IMR-90 (cell line): ENCODE data around the gene BPGM. TPM values are rescaled to one million over a fixed set of nuclear protein-coding genes. Genes with fewer than 3 reads are reported as not detected.

ENCODE experiments used
- ATAC-seq: fragments of 200-7000 bp; cut with Tn5 transposase; 2 replicates; pipeline ENCODE4 v1.9.1; 2020; ENCODE audit warnings: low read depth, mild to moderate bottlenecking, moderate library complexity
- BruUV-seq: library from RNA; stranded (reverse); fragments of 400-500 nt; replicated peaks from 2 replicates; lab custom pipeline; 2021; lab: Mats Ljungman, UMichigan
- CTCF ChIA-PET: fragments of 300-600 bp; formaldehyde crosslinking; extraction: SDS; loops from one replicate; lab custom pipeline; 2021; ENCODE audit warnings: antibody characterized with exemption; lab: Yijun Ruan, JAX
- POLR2A ChIA-PET: fragments of 300-600 bp; sonication (Branson Sonifier 250); formaldehyde crosslinking; loops from one replicate; lab custom pipeline; 2022; ENCODE audit warnings: antibody characterized with exemption; ENCODE audit not compliant: unreplicated experiment; lab: Charles Lee
- DNase-seq: peaks from one replicate; pipeline ENCODE4 v3.0.0; 2013
- H2AFZ ChIP-seq: replicated peaks from 2 replicates; pipeline ENCODE3; 2013; ENCODE audit warnings: low read length, mild to moderate bottlenecking; ENCODE audit not compliant: poor library complexity
- H2AK5ac ChIP-seq: 2 replicates; pipeline ENCODE4 v1.6.1; 2013; ENCODE audit warnings: low read depth, low read length, inconsistent platforms
- H2AK9ac ChIP-seq: replicated peaks from 2 replicates; pipeline ENCODE3; 2013; ENCODE audit warnings: mild to moderate bottlenecking, low read depth, low read length, moderate library complexity; ENCODE audit not compliant: poor library complexity
- H2BK120ac ChIP-seq: 2 replicates; pipeline ENCODE4 v1.6.1; 2013; ENCODE audit warnings: low read depth, low read length, inconsistent platforms
- H2BK15ac ChIP-seq: 3 replicates; pipeline ENCODE4 v1.6.1; 2013; ENCODE audit warnings: low read depth, low read length, inconsistent platforms
- H2BK20ac ChIP-seq: 2 replicates; pipeline ENCODE4 v1.6.1; 2013; ENCODE audit warnings: low read depth, mild to moderate bottlenecking, inconsistent platforms, low read length, moderate library complexity
- H2BK5ac ChIP-seq: 2 replicates; pipeline ENCODE4 v1.6.1; 2013; ENCODE audit warnings: mild to moderate bottlenecking, low read depth, low read length, inconsistent platforms; ENCODE audit not compliant: poor library complexity, severe bottlenecking
- H3K14ac ChIP-seq: replicated peaks from 2 replicates; pipeline ENCODE4 v1.6.1; 2013; ENCODE audit warnings: low read depth, low read length, inconsistent platforms
- H3K18ac ChIP-seq: 2 replicates; pipeline ENCODE4 v1.6.1; 2013; ENCODE audit warnings: low read depth, low read length, control low read depth
- H3K23ac ChIP-seq: 2 replicates; pipeline ENCODE4 v1.6.1; 2013; ENCODE audit warnings: low read depth, low read length, inconsistent platforms
- H3K27ac ChIP-seq: 2 replicates; pipeline ENCODE4 v1.5.1; 2013; ENCODE audit warnings: mild to moderate bottlenecking, control low read depth, low read length; ENCODE audit not compliant: insufficient read depth
- H3K27me3 ChIP-seq: 2 replicates; pipeline ENCODE4 v1.6.1; 2013; ENCODE audit warnings: low read length; ENCODE audit not compliant: control insufficient read depth, insufficient read depth
- H3K36me3 ChIP-seq: 2 replicates; pipeline ENCODE4 v1.6.1; 2013; ENCODE audit warnings: low read length, mixed read lengths; ENCODE audit not compliant: control insufficient read depth, insufficient read depth
- H3K4ac ChIP-seq: 2 replicates; pipeline ENCODE4 v1.6.1; 2013; ENCODE audit warnings: low read depth, low read length, inconsistent platforms
- H3K4me1 ChIP-seq: 2 replicates; pipeline ENCODE4 v1.6.1; 2013; ENCODE audit warnings: low read length, mixed read lengths; ENCODE audit not compliant: control insufficient read depth, insufficient read depth
- H3K4me2 ChIP-seq: 2 replicates; pipeline ENCODE4 v1.6.1; 2013; ENCODE audit warnings: low read depth, mild to moderate bottlenecking, control low read depth, low read length, moderate library complexity
- H3K4me3 ChIP-seq: 2 replicates; pipeline ENCODE4 v1.5.1; 2013; ENCODE audit warnings: low read depth, mild to moderate bottlenecking, control low read depth, low read length, moderate library complexity; ENCODE audit not compliant: insufficient read depth
- H3K56ac ChIP-seq: 2 replicates; pipeline ENCODE4 v1.6.1; 2013; ENCODE audit warnings: low read length, inconsistent platforms; ENCODE audit not compliant: insufficient read depth; ENCODE audit errors: extremely low read depth
- H3K79me1 ChIP-seq, 2 experiments: 2 replicates each; pipeline ENCODE4 v1.6.1; 2013; ENCODE audit warnings: low read length in 2 of 2, inconsistent platforms in 1 of 2, low read depth in 1 of 2
- H3K9ac ChIP-seq: 2 replicates; pipeline ENCODE4 v1.6.1; 2013; ENCODE audit warnings: low read depth, low read length, control low read depth
- H3K9me1 ChIP-seq: 2 replicates; pipeline ENCODE4 v1.6.1; 2013; ENCODE audit warnings: low read length, inconsistent platforms; ENCODE audit not compliant: insufficient read depth
- H3K9me3 ChIP-seq: 2 replicates; pipeline ENCODE4 v1.6.1; 2013; ENCODE audit warnings: low read length; ENCODE audit not compliant: control insufficient read depth, insufficient read depth
- H4K20me1 ChIP-seq: 2 replicates; pipeline ENCODE4 v1.6.1; 2013; ENCODE audit warnings: low read length, inconsistent platforms; ENCODE audit not compliant: insufficient read depth
- H4K5ac ChIP-seq: 2 replicates; pipeline ENCODE4 v1.6.1; 2013; ENCODE audit warnings: mild to moderate bottlenecking, low read depth, low read length, control low read depth
- H4K8ac ChIP-seq, 2 experiments: 2 replicates each; pipeline ENCODE4 v1.6.1; 2013; ENCODE audit warnings: low read depth in 2 of 2, low read length in 2 of 2, control low read depth in 1 of 2, inconsistent platforms in 1 of 2
- H4K91ac ChIP-seq: 2 replicates; pipeline ENCODE4 v1.6.1; 2013; ENCODE audit warnings: low read depth, low read length, inconsistent platforms; ENCODE audit not compliant: insufficient read depth
- MXI1 ChIP-seq: IDR thresholded peaks from 2 replicates; pipeline ENCODE4 v1.6.1; 2012; ENCODE audit warnings: low read depth, mild to moderate bottlenecking, low read length, moderate library complexity, borderline replicate concordance
- WGBS, 2 experiments: methylation state at CpG; one replicate each; pipeline versions ENCODE4 v1.1.5 to v1.1.7; 2013; ENCODE audit warnings: missing lambda C conversion rate in 2 of 2; ENCODE audit not compliant: insufficient read length in 1 of 2; ENCODE audit errors: extremely low coverage in 2 of 2; 5-methylcytosine and 5-hydroxymethylcytosine counted together
- dilution Hi-C: fragments of 300-500 bp; cut with HindIII; formaldehyde crosslinking; loops from one replicate; pipeline ENCODE4 v1.14.3; 2018; ENCODE audit warnings: low sequenced_read_pairs; ENCODE audit not compliant: unreplicated experiment
- in situ Hi-C: fragments of 300-500 bp; cut with MboI; formaldehyde crosslinking; loops from 3 replicates; pipeline ENCODE4 v1.14.3; 2019; ENCODE audit warnings: low sequenced_read_pairs, inconsistent platforms, mixed read lengths
- intact Hi-C: fragments of 100-400 bp; cut with micrococcal nuclease; formaldehyde crosslinking; loops from 2 replicates; pipeline ENCODE4 v1.10.0; 2022
- polyA plus RNA-seq, 3 experiments: library from polyadenylated mRNA; depleted of rRNA; stranded (reverse); fragments of >200 nt; gene quantifications; 2 replicates each; pipeline ENCODE4 v1.2.3, GENCODE V29; 2012; ENCODE audit warnings: low replicate concordance in 1 of 3
- total RNA-seq: library from RNA; depleted of rRNA; stranded (reverse); fragments of >200 nt; gene quantifications from 2 replicates; pipeline ENCODE4 v1.2.3, GENCODE V29; 2012
- TF ChIP-seq, protein P1 (sequence below): fragments of 150-350 bp; IDR thresholded peaks from 2 replicates; pipeline ENCODE4 v1.6.1; 2017; ENCODE audit warnings: mild to moderate bottlenecking, antibody characterized with exemption, low read length, low read depth

The BPGM gene
- total and polyA plus RNA-seq, 2 of the 4 experiments (the other 2 are of a cell fraction): 18.8 to 20.0 TPM

- Histone ChIP-seq H3K27ac (peak overlapping the region; percentile 51), H2BK15ac (no peak overlapping the region), H2AK5ac (no peak overlapping the region), H3K56ac (peak overlapping the region; percentile 87; the same call in 1 of the 2 replicates), H3K9me1 (peaks cover 11% of the 10 kb centered on the region), H2AK9ac (peak overlapping the region; percentile 59), H3K4me2 (peak overlapping the region; percentile 98), H3K4me1 (peaks cover 7% of the 10 kb centered on the region), H2BK20ac (no peak overlapping the region), H3K4ac (peak overlapping the region; percentile 78; the same call in 1 of the 2 replicates), H3K23ac (peak overlapping the region; percentile 92; the same call in 1 of the 2 replicates), H2AFZ (no peak overlapping the region), H3K18ac (peak overlapping the region; percentile 56; the same call in 1 of the 2 replicates), H3K9ac (peak overlapping the region; percentile 82), H4K20me1 (no peaks in the 10 kb centered on the region), H3K27me3 (no peaks in the 10 kb centered on the region), H4K5ac (peak overlapping the region; percentile 81), H3K9me3 (no peaks in the 10 kb centered on the region), H3K14ac (peak overlapping the region; percentile 80), H3K36me3 (no peaks in the 10 kb centered on the region), H2BK5ac (peak overlapping the region; percentile 74), H3K4me3 (peak overlapping the region; percentile 69), H4K91ac (peak overlapping the region; percentile 55; the same call in 1 of the 2 replicates), H3K79me1 (peaks cover 12 to 41% of the 10 kb centered on the region in 2 experiments), H4K8ac (peak overlapping the region; percentile 56 to 95), H2BK120ac (peak overlapping the region; percentile 60; the same call in 1 of the 2 replicates)
- TF ChIP-seq MXI1: peak; percentile 80
- TF ChIP-seq, protein P1, sequence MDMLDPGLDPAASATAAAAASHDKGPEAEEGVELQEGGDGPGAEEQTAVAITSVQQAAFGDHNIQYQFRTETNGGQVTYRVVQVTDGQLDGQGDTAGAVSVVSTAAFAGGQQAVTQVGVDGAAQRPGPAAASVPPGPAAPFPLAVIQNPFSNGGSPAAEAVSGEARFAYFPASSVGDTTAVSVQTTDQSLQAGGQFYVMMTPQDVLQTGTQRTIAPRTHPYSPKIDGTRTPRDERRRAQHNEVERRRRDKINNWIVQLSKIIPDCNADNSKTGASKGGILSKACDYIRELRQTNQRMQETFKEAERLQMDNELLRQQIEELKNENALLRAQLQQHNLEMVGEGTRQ: no peak
- ChIA-PET POLR2A (interaction anchor here (0.5 to 1.4 kb wide), 4 partner anchors 12 to 210 kb away, joined by 3 read pairs; no protein-coding TSS in a partner anchor), CTCF (no interaction called here)
- DNase-seq: peak; percentile 65
- 0% methylated on average over 3 of the region's 8 CpGs; no CpG with 5 or more reads in 1 of the 2 experiments for WGBS, 2 experiments
- intact Hi-C loops (loop anchor here (5.0 kb wide), 1 partner anchor 131 kb away; the partner anchor contains the start of gene CALD1), in situ Hi-C loops (no loop called here), dilution Hi-C loops (no loop called here)
- no TSS peak for BruUV-seq
- ATAC-seq: no peak
These were observed 718 bp upstream of the BPGM start for GRCh38 chr7:134645935-134646334.
